Suprapubic skin (tissue), 4 donors: Measurements from ENCODE around the gene RPL19. TPM values are rescaled to one million over a fixed set of nuclear protein-coding genes. Genes with fewer than 3 reads are reported as not detected.

Source experiments
- DNase-seq, 2 donors: peaks; one replicate each; pipeline ENCODE4 v3.0.0-alpha.2; 2019; ENCODE audit warnings: low spot score in 2 of 2
- H3K27ac ChIP-seq: fragments of 200-600 bp; sonication (generic); one replicate; pipeline ENCODE4 v1.5.1; 2019
- H3K27me3 ChIP-seq: fragments of 200-600 bp; sonication (generic); one replicate; pipeline ENCODE4 v1.5.1; 2019
- H3K36me3 ChIP-seq: fragments of 200-600 bp; sonication (generic); one replicate; pipeline ENCODE4 v1.5.1; 2019
- H3K4me1 ChIP-seq: fragments of 200-600 bp; sonication (generic); one replicate; pipeline ENCODE4 v1.5.1; 2019
- H3K4me3 ChIP-seq: fragments of 200-600 bp; sonication (generic); one replicate; pipeline ENCODE4 v1.5.1; 2019; ENCODE audit warnings: mild to moderate bottlenecking
- H3K9me3 ChIP-seq: fragments of 200-600 bp; sonication (generic); one replicate; pipeline ENCODE4 v1.5.1; 2019
- EP300 ChIP-seq: sonication (generic); formaldehyde crosslinking; IDR thresholded peaks from one replicate; pipeline ENCODE4 v1.6.1; 2017; ENCODE audit warnings: antibody characterized with exemption
- POLR2A ChIP-seq, 2 donors: fragments of 450-650 bp; IDR thresholded peaks; one replicate each; pipeline ENCODE4 v1.6.1; 2017; ENCODE audit warnings: antibody characterized with exemption in 2 of 2, mild to moderate bottlenecking in 2 of 2, moderate library complexity in 2 of 2
- POLR2AphosphoS5 ChIP-seq, 3 donors: sonication (generic); formaldehyde crosslinking; IDR thresholded peaks; one replicate each; pipeline ENCODE4 v1.6.1; 2017; ENCODE audit warnings: antibody characterized with exemption in 3 of 3
- WGBS: methylation state at CpG from one replicate; pipeline ENCODE4 v1.1.5; 2018; 5-methylcytosine and 5-hydroxymethylcytosine counted together
- total RNA-seq, 4 donors: library from RNA; depleted of rRNA; stranded (reverse); fragments of >200 nt; gene quantifications; one replicate each; pipeline ENCODE4 v1.1.0, GENCODE V29; 2016
- TF ChIP-seq, protein P1 (sequence below), 2 donors: fragments of 200-600 bp in 1 of 2; fragments of 450-650 bp in 1 of 2; sonication (generic) in 1 of 2; IDR thresholded peaks; one replicate each; pipeline ENCODE4 v1.5.1; 2016 to 2019; ENCODE audit warnings: antibody characterized with exemption in 2 of 2, mild to moderate bottlenecking in 1 of 2, moderate library complexity in 1 of 2

Gene RPL19
- total RNA-seq, 4 donors from 2014 or later = 2,327 to 3,514 (median 3,192) TPM

- Histone ChIP-seq H3K9me3 (no peaks in the 10 kb centered on the region), H3K27me3 (peaks cover 14% of the 10 kb centered on the region), H3K4me1 (peaks cover 11% of the 10 kb centered on the region), H3K4me3 (no peak overlapping the region), H3K36me3 (no peaks in the 10 kb centered on the region), H3K27ac (no peak overlapping the region)
- no peak for DNase-seq
- WGBS = 75% methylated on average over 2 of the region's 6 CpGs
- no peak for TF ChIP-seq POLR2A (IDR thresholded peaks at IDR 0.05)
- TF ChIP-seq, protein P1, sequence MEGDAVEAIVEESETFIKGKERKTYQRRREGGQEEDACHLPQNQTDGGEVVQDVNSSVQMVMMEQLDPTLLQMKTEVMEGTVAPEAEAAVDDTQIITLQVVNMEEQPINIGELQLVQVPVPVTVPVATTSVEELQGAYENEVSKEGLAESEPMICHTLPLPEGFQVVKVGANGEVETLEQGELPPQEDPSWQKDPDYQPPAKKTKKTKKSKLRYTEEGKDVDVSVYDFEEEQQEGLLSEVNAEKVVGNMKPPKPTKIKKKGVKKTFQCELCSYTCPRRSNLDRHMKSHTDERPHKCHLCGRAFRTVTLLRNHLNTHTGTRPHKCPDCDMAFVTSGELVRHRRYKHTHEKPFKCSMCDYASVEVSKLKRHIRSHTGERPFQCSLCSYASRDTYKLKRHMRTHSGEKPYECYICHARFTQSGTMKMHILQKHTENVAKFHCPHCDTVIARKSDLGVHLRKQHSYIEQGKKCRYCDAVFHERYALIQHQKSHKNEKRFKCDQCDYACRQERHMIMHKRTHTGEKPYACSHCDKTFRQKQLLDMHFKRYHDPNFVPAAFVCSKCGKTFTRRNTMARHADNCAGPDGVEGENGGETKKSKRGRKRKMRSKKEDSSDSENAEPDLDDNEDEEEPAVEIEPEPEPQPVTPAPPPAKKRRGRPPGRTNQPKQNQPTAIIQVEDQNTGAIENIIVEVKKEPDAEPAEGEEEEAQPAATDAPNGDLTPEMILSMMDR (IDR thresholded peaks at IDR 0.05) = no peak
- TF ChIP-seq POLR2AphosphoS5 (IDR thresholded peaks at IDR 0.05) = no peak
- no peak for TF ChIP-seq EP300
Measured at GRCh38 chr17:39236981-39237441, 36.9 kb downstream of the RPL19 start.

DNA sequence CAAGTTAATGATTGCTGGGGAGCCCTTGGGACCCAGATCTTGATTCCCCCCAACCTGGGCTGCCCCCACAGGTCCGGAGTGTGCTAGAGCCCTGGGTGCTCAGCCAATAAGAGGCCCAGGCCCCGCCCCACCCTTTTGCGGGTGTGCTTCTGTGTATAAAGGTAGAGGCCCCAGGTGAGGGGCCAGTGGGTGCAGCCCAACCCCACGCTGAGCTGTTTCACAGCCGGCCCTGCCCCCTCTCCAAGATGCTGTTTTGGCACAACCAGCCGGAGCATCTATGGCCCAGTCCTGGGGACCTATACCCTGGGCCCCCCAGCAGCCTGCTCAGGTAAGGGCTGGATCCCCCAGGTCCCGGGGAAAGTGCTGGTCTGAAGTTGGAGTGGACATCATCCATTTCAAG is 37.5 kb downstream of the RPL19 start:
- Histone ChIP-seq H3K36me3 (no peaks in the 10 kb centered on the region), H3K4me1 (peaks cover 6% of the 10 kb centered on the region), H3K9me3 (no peaks in the 10 kb centered on the region), H3K27ac (no peak overlapping the region), H3K27me3 (peaks cover 14% of the 10 kb centered on the region), H3K4me3 (no peak overlapping the region)
- no peak for DNase-seq
- no peak for TF ChIP-seq EP300
- no peak for TF ChIP-seq POLR2AphosphoS5 (IDR thresholded peaks at IDR 0.05)
- TF ChIP-seq, protein P1 (IDR thresholded peaks at IDR 0.05) = no peak
- TF ChIP-seq POLR2A (IDR thresholded peaks at IDR 0.05) = no peak
- 84% methylated on average over 3 of the region's 7 CpGs for WGBS

- H3K4me3 ChIP-seq = no peak overlapping the region
- TF ChIP-seq POLR2AphosphoS5 (IDR thresholded peaks at IDR 0.05) (no peak), POLR2A (IDR thresholded peaks at IDR 0.05) (no peak), EP300 (no peak)
- TF ChIP-seq, protein P1 (IDR thresholded peaks at IDR 0.05) = no peak
- H3K9me3 ChIP-seq = no peaks in the 10 kb centered on the region
- WGBS = 40% methylated on average over 11 of the region's 15 CpGs
- peaks cover 14% of the 10 kb centered on the region for H3K27me3 ChIP-seq
- H3K36me3 ChIP-seq = no peaks in the 10 kb centered on the region
- peak overlapping the region; percentile 23 for H3K27ac ChIP-seq
- DNase-seq = no peak
- H3K4me1 ChIP-seq = peaks cover 6% of the 10 kb centered on the region
Measured at GRCh38 chr17:39238311-39238972, 38.4 kb downstream of the RPL19 start.

DNA sequence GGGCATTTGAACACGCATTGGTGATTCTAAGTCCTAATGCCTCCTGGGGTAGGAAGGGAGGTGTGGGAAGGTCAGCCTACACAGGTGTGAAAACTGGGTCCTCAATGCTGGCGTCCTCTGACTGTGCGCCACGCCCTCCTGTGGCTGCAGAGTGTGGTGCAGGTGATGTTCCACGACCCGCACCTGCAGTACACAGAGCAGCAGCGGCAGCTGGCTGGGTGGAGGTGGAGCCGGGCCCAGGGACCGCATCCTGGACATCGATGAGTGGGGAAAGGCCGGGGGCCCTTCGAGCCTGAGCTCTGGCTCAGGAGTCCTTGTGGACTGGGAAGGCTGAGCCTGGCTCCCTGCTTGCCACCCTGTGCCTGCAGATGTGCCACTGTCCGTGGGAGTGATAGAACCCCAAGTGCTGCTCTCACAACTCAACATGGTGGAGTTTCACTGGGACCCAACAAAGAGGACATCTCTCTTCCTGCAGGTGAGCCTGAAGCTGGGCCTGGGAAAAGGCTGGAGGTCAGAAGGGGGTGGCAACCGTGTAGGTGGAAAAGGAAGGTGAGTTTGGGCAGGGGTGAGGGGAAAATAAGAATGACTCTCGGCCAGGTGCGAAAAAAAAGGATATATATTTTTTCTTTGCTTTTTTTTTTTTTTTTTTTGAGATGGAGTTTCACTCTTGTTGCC is 39.7 kb downstream of the RPL19 start:
- no peak for TF ChIP-seq EP300
- no peak for TF ChIP-seq POLR2AphosphoS5 (IDR thresholded peaks at IDR 0.05)
- no peak for TF ChIP-seq POLR2A (IDR thresholded peaks at IDR 0.05)
- TF ChIP-seq, protein P1 (IDR thresholded peaks at IDR 0.05) = peak; percentile 23 to 74
- H3K27me3 ChIP-seq = peaks cover 14% of the 10 kb centered on the region
- no peak overlapping the region for H3K4me3 ChIP-seq
- DNase-seq = no peak
- WGBS = 39% methylated on average over 9 of the region's 16 CpGs
- no peaks in the 10 kb centered on the region for H3K36me3 ChIP-seq
- H3K27ac ChIP-seq = no peak overlapping the region
- H3K9me3 ChIP-seq = no peaks in the 10 kb centered on the region
- H3K4me1 ChIP-seq = peaks cover 9% of the 10 kb centered on the region

DNA sequence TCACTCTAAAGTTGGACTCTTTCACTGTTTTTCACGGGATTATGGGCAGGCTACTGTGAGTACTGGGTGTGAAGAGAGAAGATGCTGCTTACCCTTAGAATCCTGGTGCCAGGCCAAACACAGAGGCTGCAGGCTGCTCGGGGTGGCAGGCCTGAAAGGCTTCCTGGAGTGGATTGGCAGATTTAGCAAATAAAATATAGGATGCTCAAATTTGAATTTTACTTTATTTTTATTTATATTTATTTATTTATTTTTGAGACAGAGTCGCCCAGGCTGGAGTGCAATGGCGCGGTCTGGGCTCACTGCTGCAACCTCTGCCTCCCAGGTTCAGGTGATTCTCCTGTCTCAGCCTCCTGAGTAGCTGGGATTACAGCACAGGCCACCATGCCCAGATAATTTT is 40.5 kb downstream of the RPL19 start:
- 79% methylated on average over 5 of the region's 5 CpGs for WGBS
- Histone ChIP-seq H3K4me3 (no peak overlapping the region), H3K27me3 (peaks cover 11% of the 10 kb centered on the region), H3K36me3 (no peaks in the 10 kb centered on the region), H3K27ac (no peak overlapping the region), H3K9me3 (no peaks in the 10 kb centered on the region), H3K4me1 (peaks cover 17% of the 10 kb centered on the region)
- no peak for DNase-seq
- TF ChIP-seq EP300 (no peak), POLR2AphosphoS5 (IDR thresholded peaks at IDR 0.05) (no peak), POLR2A (IDR thresholded peaks at IDR 0.05) (no peak)
- TF ChIP-seq, protein P1 (IDR thresholded peaks at IDR 0.05) = no peak
